ENCODE results near the gene BROX. TPM values are rescaled to one million over a fixed set of nuclear protein-coding genes. Genes with fewer than 3 reads are reported as not detected.

The BROX gene
- polyA plus RNA-seq, 1 donor (not counting 4 experiments of a cell fraction or from before 2014, with no cell fraction given): 9.6 TPM

GRCh38 chr1:222757646-222758268, 45.4 kb downstream of the BROX start:
- no peak for TF ChIP-seq EZH2 (IDR thresholded peaks at IDR 0.05; ENCODE audit: low read length)
- TF ChIP-seq, protein P1, sequence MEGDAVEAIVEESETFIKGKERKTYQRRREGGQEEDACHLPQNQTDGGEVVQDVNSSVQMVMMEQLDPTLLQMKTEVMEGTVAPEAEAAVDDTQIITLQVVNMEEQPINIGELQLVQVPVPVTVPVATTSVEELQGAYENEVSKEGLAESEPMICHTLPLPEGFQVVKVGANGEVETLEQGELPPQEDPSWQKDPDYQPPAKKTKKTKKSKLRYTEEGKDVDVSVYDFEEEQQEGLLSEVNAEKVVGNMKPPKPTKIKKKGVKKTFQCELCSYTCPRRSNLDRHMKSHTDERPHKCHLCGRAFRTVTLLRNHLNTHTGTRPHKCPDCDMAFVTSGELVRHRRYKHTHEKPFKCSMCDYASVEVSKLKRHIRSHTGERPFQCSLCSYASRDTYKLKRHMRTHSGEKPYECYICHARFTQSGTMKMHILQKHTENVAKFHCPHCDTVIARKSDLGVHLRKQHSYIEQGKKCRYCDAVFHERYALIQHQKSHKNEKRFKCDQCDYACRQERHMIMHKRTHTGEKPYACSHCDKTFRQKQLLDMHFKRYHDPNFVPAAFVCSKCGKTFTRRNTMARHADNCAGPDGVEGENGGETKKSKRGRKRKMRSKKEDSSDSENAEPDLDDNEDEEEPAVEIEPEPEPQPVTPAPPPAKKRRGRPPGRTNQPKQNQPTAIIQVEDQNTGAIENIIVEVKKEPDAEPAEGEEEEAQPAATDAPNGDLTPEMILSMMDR (optimal IDR thresholded peaks at IDR 0.05 in 1 of 3, IDR thresholded peaks at IDR 0.05 in 1 of 3, conservative IDR thresholded peaks at IDR 0.05 in 1 of 3; ENCODE audit: extremely low read depth in 1 of 3, insufficient read depth in 2 of 3, low read length in 3 of 3): no peak
- no peaks in the 10 kb centered on the region for H3K79me2 ChIP-seq (ENCODE audit: control insufficient read depth, insufficient read depth, low read length)
- no peak overlapping the region for H3K4me3 ChIP-seq (ENCODE audit: control insufficient read depth in 2 of 3, extremely low read depth in 1 of 3, insufficient read depth in 2 of 3, low read depth in 1 of 3, low read length in 3 of 3)
- no peaks in the 10 kb centered on the region for H4K20me1 ChIP-seq (ENCODE audit: control insufficient read depth, extremely low read depth, insufficient read depth, low read length)
- FAIRE-seq (no peak), DNase-seq (ENCODE audit: low read depth, low spot score) (no peak)
- dilution Hi-C loops (cut with MboI; ENCODE audit: extremely low pct_ligation_motif_present, low sequenced_read_pairs): no loop called here
- no peak overlapping the region for H2AFZ ChIP-seq (ENCODE audit: control insufficient read depth, low read length)
- H3K4me1 ChIP-seq (ENCODE audit: control insufficient read depth, extremely low read depth, insufficient read depth, low read length): peaks cover 15% of the 10 kb centered on the region
- H3K27ac ChIP-seq (ENCODE audit: control insufficient read depth, insufficient read depth, low read length): no peak overlapping the region
- H3K4me2 ChIP-seq (ENCODE audit: control insufficient read depth, extremely low read depth, insufficient read depth, low read depth, low read length): no peak overlapping the region
- H3K36me3 ChIP-seq (ENCODE audit: control insufficient read depth in 2 of 2, extremely low read depth in 1 of 2, insufficient read depth in 2 of 2, low read length in 2 of 2): no peaks in the 10 kb centered on the region
- H3K27me3 ChIP-seq (ENCODE audit: control insufficient read depth, extremely low read depth, insufficient read depth, low read length): no peaks in the 10 kb centered on the region
- H3K9ac ChIP-seq (ENCODE audit: control insufficient read depth, extremely low read depth, insufficient read depth, low read length): no peak overlapping the region
- no peaks in the 10 kb centered on the region for H3K9me1 ChIP-seq (ENCODE audit: control insufficient read depth, extremely low read depth, insufficient read depth, low read length)
- H3K9me3 ChIP-seq (ENCODE audit: control insufficient read depth, low read depth, low read length): no peaks in the 10 kb centered on the region

DNA sequence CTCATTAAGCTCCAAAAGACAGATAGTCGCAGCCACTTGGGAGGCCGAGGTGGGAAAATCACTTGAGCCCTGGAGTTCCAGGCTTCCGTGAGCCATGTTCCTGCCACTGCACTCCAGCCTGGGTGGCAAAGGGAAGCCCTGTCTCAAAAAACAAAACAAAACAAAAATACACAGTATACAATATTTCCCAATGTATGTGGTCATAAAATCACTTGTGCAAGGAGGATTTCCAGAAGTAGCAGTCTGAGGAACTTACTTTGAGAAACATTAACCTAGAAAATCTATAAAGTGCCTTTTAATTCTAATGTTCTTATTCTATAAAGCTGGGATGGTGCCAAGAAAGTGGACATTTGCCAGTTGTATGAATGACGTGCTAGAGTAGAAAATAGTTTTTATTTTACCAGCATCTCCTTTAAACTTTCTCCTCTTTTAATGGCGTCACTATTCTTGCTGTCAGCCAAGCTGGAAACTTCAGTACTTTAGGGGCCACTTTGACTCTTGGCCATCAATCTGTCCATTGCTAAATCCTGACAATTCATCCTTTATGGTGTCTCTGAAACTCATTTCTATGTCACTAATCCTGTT, 47.2 kb downstream of the BROX start:
- Histone ChIP-seq H3K36me3 (ENCODE audit: control insufficient read depth in 2 of 2, extremely low read depth in 1 of 2, insufficient read depth in 2 of 2, low read length in 2 of 2) (no peaks in the 10 kb centered on the region), H4K20me1 (ENCODE audit: control insufficient read depth, extremely low read depth, insufficient read depth, low read length) (no peaks in the 10 kb centered on the region), H3K27ac (ENCODE audit: control insufficient read depth, insufficient read depth, low read length) (no peak overlapping the region), H3K79me2 (ENCODE audit: control insufficient read depth, insufficient read depth, low read length) (no peaks in the 10 kb centered on the region), H2AFZ (ENCODE audit: control insufficient read depth, low read length) (no peak overlapping the region), H3K4me2 (ENCODE audit: control insufficient read depth, extremely low read depth, insufficient read depth, low read depth, low read length) (no peak overlapping the region), H3K27me3 (ENCODE audit: control insufficient read depth, extremely low read depth, insufficient read depth, low read length) (no peaks in the 10 kb centered on the region), H3K4me1 (ENCODE audit: control insufficient read depth, extremely low read depth, insufficient read depth, low read length) (peaks cover 8% of the 10 kb centered on the region), H3K9me3 (ENCODE audit: control insufficient read depth, low read depth, low read length) (no peaks in the 10 kb centered on the region), H3K4me3 (ENCODE audit: control insufficient read depth in 2 of 3, extremely low read depth in 1 of 3, insufficient read depth in 2 of 3, low read depth in 1 of 3, low read length in 3 of 3) (no peak overlapping the region), H3K9me1 (ENCODE audit: control insufficient read depth, extremely low read depth, insufficient read depth, low read length) (no peaks in the 10 kb centered on the region), H3K9ac (ENCODE audit: control insufficient read depth, extremely low read depth, insufficient read depth, low read length) (no peak overlapping the region)
- dilution Hi-C loops (cut with MboI; ENCODE audit: extremely low pct_ligation_motif_present, low sequenced_read_pairs): no loop called here
- FAIRE-seq (no peak), DNase-seq (ENCODE audit: low read depth, low spot score) (no peak)
- no peak for TF ChIP-seq EZH2 (IDR thresholded peaks at IDR 0.05; ENCODE audit: low read length)
- TF ChIP-seq, protein P1 (optimal IDR thresholded peaks at IDR 0.05 in 1 of 3, IDR thresholded peaks at IDR 0.05 in 1 of 3, conservative IDR thresholded peaks at IDR 0.05 in 1 of 3; ENCODE audit: extremely low read depth in 1 of 3, insufficient read depth in 2 of 3, low read length in 3 of 3): no peak

Measured in keratinocyte (primary cell).